ENCODE results near the gene CLCN3. TPM values are rescaled to one million over a fixed set of nuclear protein-coding genes. Genes with fewer than 3 reads are reported as not detected.

CLCN3 gene
- total RNA-seq, 1 experiment from 2014 or later, result 29.1 TPM

DNA sequence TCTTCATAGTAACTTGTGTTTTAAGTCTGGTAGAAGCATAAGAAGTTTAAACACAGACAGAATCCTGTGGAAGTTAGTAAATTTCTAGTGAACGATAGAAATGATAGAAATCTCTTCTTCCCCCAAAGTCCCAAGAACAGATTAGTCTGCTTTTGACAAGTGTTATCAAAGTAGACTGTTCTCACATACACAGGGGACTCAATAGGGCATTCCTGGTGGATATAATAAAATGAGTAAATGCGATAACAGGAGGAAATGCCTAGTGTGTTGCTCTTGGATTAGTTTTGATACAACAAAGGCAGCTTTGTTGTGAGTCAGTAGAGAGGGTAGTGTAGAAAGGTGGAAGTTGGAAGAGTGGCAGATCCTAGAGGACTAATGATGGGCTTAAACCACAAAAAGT lies 43.5 kb downstream of the CLCN3 start (continued):
- no peak for TF ChIP-seq E2F1 (CRISPR knock-in tag; IDR thresholded peaks at IDR 0.05)
- TF ChIP-seq, protein P1, sequence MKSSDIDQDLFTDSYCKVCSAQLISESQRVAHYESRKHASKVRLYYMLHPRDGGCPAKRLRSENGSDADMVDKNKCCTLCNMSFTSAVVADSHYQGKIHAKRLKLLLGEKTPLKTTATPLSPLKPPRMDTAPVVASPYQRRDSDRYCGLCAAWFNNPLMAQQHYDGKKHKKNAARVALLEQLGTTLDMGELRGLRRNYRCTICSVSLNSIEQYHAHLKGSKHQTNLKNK (CRISPR knock-in tag; IDR thresholded peaks at IDR 0.05), result no peak

DNA sequence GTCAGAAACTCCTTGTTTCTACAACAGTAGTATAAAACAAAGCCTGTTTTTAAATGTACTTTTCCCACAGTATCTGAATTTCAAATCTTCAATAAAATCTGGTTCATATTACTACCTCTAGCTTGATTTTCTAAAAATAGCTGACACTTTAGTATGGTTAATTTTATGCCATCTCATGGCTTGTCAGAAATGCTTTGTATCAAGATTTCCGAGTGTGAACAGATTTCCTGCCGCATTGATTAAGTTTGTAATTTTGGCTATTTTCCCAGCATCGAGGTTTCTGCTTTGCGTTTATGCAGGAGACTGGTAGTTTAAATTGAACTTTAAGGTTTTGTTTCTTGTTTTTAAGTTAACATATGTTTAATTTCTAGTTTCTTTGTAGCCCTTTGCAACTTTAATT lies 44.2 kb downstream of the CLCN3 start:
- no peak overlapping the region for H3K27ac Mint-ChIP-seq

GRCh38 chr4:169665046-169665737 lies 44.8 kb downstream of the CLCN3 start:
- no peak overlapping the region for H3K27ac Mint-ChIP-seq
- no peak overlapping the region for H3K4me3 Mint-ChIP-seq
- no peak for TF ChIP-seq NR3C1 (CRISPR knock-in tag; conservative IDR thresholded peaks at IDR 0.05; ENCODE audit: low read depth)
- CTCF ChIA-PET, result no interaction called here
- POLR2A ChIA-PET, result no interaction called here
- H3K4me1 Mint-ChIP-seq, result peaks cover 12% of the 10 kb centered on the region
- H3K9me3 Mint-ChIP-seq, result peaks cover 22% of the 10 kb centered on the region
- DNase-seq (ENCODE audit: low spot score), result no peak
- H3K27me3 Mint-ChIP-seq (ENCODE audit: low read depth), result no peaks in the 10 kb centered on the region
- ATAC-seq, result no peak
- peaks cover 29% of the 10 kb centered on the region for H3K36me3 Mint-ChIP-seq

More for the DNA sequence above, 44.2 kb downstream of the CLCN3 start:
- CTCF ChIA-PET, result no interaction called here
- POLR2A ChIA-PET, result no interaction called here
- Mint-ChIP-seq H3K9me3 (peaks cover 22% of the 10 kb centered on the region), H3K4me3 (no peak overlapping the region), H3K27me3 (ENCODE audit: low read depth) (no peaks in the 10 kb centered on the region), H3K36me3 (peaks cover 29% of the 10 kb centered on the region), H3K4me1 (peaks cover 16% of the 10 kb centered on the region)
- DNase-seq (ENCODE audit: low spot score), result no peak
- no peak for ATAC-seq
- TF ChIP-seq ZNF263 (CRISPR knock-in tag; IDR thresholded peaks at IDR 0.05; ENCODE audit: low read depth), result no peak
- TF ChIP-seq NR2C2 (CRISPR knock-in tag; IDR thresholded peaks at IDR 0.05), result no peak
- no peak for TF ChIP-seq NFATC4 (CRISPR knock-in tag; IDR thresholded peaks at IDR 0.05)

DNA sequence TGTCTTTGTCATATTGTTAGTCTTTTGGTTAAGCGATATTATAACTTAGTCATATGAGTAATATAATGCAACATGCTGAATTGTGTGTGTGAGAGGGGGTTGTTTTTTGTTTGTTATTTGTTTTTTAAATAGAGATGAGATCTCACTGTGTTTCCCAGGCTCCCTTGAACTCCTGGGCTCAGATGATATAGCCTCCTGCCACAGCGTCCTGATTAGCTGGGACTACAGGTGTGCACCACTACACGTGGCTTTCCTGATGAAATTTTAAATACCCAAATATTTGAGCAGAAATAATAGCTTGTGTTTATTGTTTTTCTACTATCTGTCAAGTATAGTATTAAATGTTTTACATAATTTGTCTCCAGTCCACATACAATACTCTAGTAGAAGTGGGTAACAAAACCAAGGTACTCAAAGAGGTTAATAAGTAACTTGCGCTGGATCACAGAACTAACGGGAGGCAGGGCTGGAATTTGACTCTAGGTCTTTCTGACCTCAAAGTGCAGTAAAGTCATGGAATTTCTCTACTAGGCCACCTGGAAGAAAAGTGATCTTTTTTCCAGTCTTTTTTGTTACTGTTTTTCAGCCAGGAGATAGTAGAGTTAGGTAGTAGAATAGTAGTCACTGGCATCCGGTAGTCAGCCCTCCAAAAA lies 47.8 kb downstream of the CLCN3 start:
- H3K27ac Mint-ChIP-seq, result no peak overlapping the region
- CTCF ChIA-PET, result interaction anchor here (0.6 to 0.7 kb wide), 2 partner anchors 747 to 1300 kb away, joined by 3 to 4 read pairs; no protein-coding TSS in a partner anchor
- H3K9me3 Mint-ChIP-seq, result peaks cover 35% of the 10 kb centered on the region
- H3K36me3 Mint-ChIP-seq, result peaks cover 40% of the 10 kb centered on the region
- no peak for ATAC-seq
- H3K27me3 Mint-ChIP-seq (ENCODE audit: low read depth), result no peaks in the 10 kb centered on the region
- H3K4me1 Mint-ChIP-seq, result no peaks in the 10 kb centered on the region
- POLR2A ChIA-PET, result no interaction called here
- no peak overlapping the region for H3K4me3 Mint-ChIP-seq
- no peak for TF ChIP-seq STAT6 (CRISPR knock-in tag; conservative IDR thresholded peaks at IDR 0.05; ENCODE audit: low read depth)
- DNase-seq (ENCODE audit: low spot score), result no peak

DNA sequence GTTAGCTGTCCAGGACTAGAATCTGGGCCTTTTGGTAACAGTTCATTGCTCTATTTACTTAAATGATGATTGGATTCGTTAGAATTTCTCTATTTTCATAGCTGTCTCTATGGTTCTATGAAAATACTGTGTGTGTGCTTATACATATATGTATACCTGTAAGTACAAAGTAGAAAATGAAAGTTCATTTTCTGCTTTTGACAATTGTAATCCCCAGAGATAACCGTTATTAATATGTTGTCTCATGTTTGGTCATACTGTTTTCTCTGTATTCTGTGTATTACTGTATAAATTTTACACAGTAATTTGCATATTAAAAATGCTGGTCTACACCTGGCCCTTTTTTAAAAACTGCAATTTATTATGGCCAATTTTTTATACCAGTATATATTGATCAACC lies 55.4 kb downstream of the CLCN3 start:
- Mint-ChIP-seq H3K36me3 (peaks cover 24% of the 10 kb centered on the region), H3K4me1 (no peaks in the 10 kb centered on the region), H3K9me3 (peaks cover 25% of the 10 kb centered on the region), H3K27ac (no peak overlapping the region), H3K4me3 (no peak overlapping the region), H3K27me3 (ENCODE audit: low read depth) (no peaks in the 10 kb centered on the region)
- no peak for ATAC-seq
- ChIA-PET POLR2A (interaction anchor here (1.5 kb wide), 1 partner anchor 16 kb away, joined by 5 read pairs; no protein-coding TSS in a partner anchor), CTCF (no interaction called here)
- DNase-seq (ENCODE audit: low spot score), result no peak
- TF ChIP-seq, protein P2, sequence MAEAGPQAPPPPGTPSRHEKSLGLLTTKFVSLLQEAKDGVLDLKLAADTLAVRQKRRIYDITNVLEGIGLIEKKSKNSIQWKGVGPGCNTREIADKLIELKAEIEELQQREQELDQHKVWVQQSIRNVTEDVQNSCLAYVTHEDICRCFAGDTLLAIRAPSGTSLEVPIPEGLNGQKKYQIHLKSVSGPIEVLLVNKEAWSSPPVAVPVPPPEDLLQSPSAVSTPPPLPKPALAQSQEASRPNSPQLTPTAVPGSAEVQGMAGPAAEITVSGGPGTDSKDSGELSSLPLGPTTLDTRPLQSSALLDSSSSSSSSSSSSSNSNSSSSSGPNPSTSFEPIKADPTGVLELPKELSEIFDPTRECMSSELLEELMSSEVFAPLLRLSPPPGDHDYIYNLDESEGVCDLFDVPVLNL (CRISPR knock-in tag; IDR thresholded peaks at IDR 0.05; ENCODE audit: borderline replicate concordance, low read depth), result no peak
- TF ChIP-seq, protein P3, sequence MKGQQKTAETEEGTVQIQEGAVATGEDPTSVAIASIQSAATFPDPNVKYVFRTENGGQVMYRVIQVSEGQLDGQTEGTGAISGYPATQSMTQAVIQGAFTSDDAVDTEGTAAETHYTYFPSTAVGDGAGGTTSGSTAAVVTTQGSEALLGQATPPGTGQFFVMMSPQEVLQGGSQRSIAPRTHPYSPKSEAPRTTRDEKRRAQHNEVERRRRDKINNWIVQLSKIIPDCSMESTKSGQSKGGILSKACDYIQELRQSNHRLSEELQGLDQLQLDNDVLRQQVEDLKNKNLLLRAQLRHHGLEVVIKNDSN (CRISPR knock-in tag; IDR thresholded peaks at IDR 0.05), result no peak
- TF ChIP-seq TEAD1 (CRISPR knock-in tag; IDR thresholded peaks at IDR 0.05), result no peak
- TF ChIP-seq ZSCAN18 (CRISPR knock-in tag; IDR thresholded peaks at IDR 0.05), result no peak
- no peak for TF ChIP-seq SP1 (CRISPR knock-in tag; conservative IDR thresholded peaks at IDR 0.05)
- TF ChIP-seq ZNF232 (CRISPR knock-in tag; IDR thresholded peaks at IDR 0.05), result no peak
- no peak for TF ChIP-seq ETV6 (CRISPR knock-in tag; IDR thresholded peaks at IDR 0.05)
- no peak for TF ChIP-seq NR2C2 (CRISPR knock-in tag; IDR thresholded peaks at IDR 0.05)
- no peak for TF ChIP-seq GABPB1 (CRISPR knock-in tag; IDR thresholded peaks at IDR 0.05)
- TF ChIP-seq ZNF423 (CRISPR knock-in tag; IDR thresholded peaks at IDR 0.05), result no peak
- TF ChIP-seq TEAD4 (CRISPR knock-in tag; IDR thresholded peaks at IDR 0.05), result no peak
- TF ChIP-seq, protein P4, sequence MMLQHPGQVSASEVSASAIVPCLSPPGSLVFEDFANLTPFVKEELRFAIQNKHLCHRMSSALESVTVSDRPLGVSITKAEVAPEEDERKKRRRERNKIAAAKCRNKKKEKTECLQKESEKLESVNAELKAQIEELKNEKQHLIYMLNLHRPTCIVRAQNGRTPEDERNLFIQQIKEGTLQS (CRISPR knock-in tag; conservative IDR thresholded peaks at IDR 0.05), result no peak
- TF ChIP-seq FOXJ3 (CRISPR knock-in tag; IDR thresholded peaks at IDR 0.05; ENCODE audit: borderline replicate concordance), result no peak
